IMR-90 (cell line): ENCODE results near the gene HOXC10. TPM values are rescaled to one million over a fixed set of nuclear protein-coding genes. Genes with fewer than 3 reads are reported as not detected.

Experiments used
- ATAC-seq: fragments of 200-7000 bp; cut with Tn5 transposase; 2 replicates; pipeline ENCODE4 v1.9.1; 2020; ENCODE audit warnings: low read depth, mild to moderate bottlenecking, moderate library complexity
- BruUV-seq: library from RNA; stranded (reverse); fragments of 400-500 nt; replicated peaks from 2 replicates; lab custom pipeline; 2021; lab: Mats Ljungman, UMichigan
- CTCF ChIA-PET: fragments of 300-600 bp; formaldehyde crosslinking; extraction: SDS; loops from one replicate; lab custom pipeline; 2021; ENCODE audit warnings: antibody characterized with exemption; lab: Yijun Ruan, JAX
- POLR2A ChIA-PET: fragments of 300-600 bp; sonication (Branson Sonifier 250); formaldehyde crosslinking; loops from one replicate; lab custom pipeline; 2022; ENCODE audit warnings: antibody characterized with exemption; ENCODE audit not compliant: unreplicated experiment; lab: Charles Lee
- DNase-seq: peaks from one replicate; pipeline ENCODE4 v3.0.0; 2013
- H2AFZ ChIP-seq: replicated peaks from 2 replicates; pipeline ENCODE3; 2013; ENCODE audit warnings: low read length, mild to moderate bottlenecking; ENCODE audit not compliant: poor library complexity
- H2AK5ac ChIP-seq: 2 replicates; pipeline ENCODE4 v1.6.1; 2013; ENCODE audit warnings: low read depth, low read length, inconsistent platforms
- H2AK9ac ChIP-seq: replicated peaks from 2 replicates; pipeline ENCODE3; 2013; ENCODE audit warnings: mild to moderate bottlenecking, low read depth, low read length, moderate library complexity; ENCODE audit not compliant: poor library complexity
- H2BK120ac ChIP-seq: 2 replicates; pipeline ENCODE4 v1.6.1; 2013; ENCODE audit warnings: low read depth, low read length, inconsistent platforms
- H2BK15ac ChIP-seq: 3 replicates; pipeline ENCODE4 v1.6.1; 2013; ENCODE audit warnings: low read depth, low read length, inconsistent platforms
- H2BK20ac ChIP-seq: 2 replicates; pipeline ENCODE4 v1.6.1; 2013; ENCODE audit warnings: low read depth, mild to moderate bottlenecking, inconsistent platforms, low read length, moderate library complexity
- H2BK5ac ChIP-seq: 2 replicates; pipeline ENCODE4 v1.6.1; 2013; ENCODE audit warnings: mild to moderate bottlenecking, low read depth, low read length, inconsistent platforms; ENCODE audit not compliant: poor library complexity, severe bottlenecking
- H3K14ac ChIP-seq: replicated peaks from 2 replicates; pipeline ENCODE4 v1.6.1; 2013; ENCODE audit warnings: low read depth, low read length, inconsistent platforms
- H3K18ac ChIP-seq: 2 replicates; pipeline ENCODE4 v1.6.1; 2013; ENCODE audit warnings: low read depth, low read length, control low read depth
- H3K23ac ChIP-seq: 2 replicates; pipeline ENCODE4 v1.6.1; 2013; ENCODE audit warnings: low read depth, low read length, inconsistent platforms
- H3K27ac ChIP-seq: 2 replicates; pipeline ENCODE4 v1.5.1; 2013; ENCODE audit warnings: mild to moderate bottlenecking, control low read depth, low read length; ENCODE audit not compliant: insufficient read depth
- H3K27me3 ChIP-seq: 2 replicates; pipeline ENCODE4 v1.6.1; 2013; ENCODE audit warnings: low read length; ENCODE audit not compliant: control insufficient read depth, insufficient read depth
- H3K36me3 ChIP-seq: 2 replicates; pipeline ENCODE4 v1.6.1; 2013; ENCODE audit warnings: low read length, mixed read lengths; ENCODE audit not compliant: control insufficient read depth, insufficient read depth
- H3K4ac ChIP-seq: 2 replicates; pipeline ENCODE4 v1.6.1; 2013; ENCODE audit warnings: low read depth, low read length, inconsistent platforms
- H3K4me1 ChIP-seq: 2 replicates; pipeline ENCODE4 v1.6.1; 2013; ENCODE audit warnings: low read length, mixed read lengths; ENCODE audit not compliant: control insufficient read depth, insufficient read depth
- H3K4me2 ChIP-seq: 2 replicates; pipeline ENCODE4 v1.6.1; 2013; ENCODE audit warnings: low read depth, mild to moderate bottlenecking, control low read depth, low read length, moderate library complexity
- H3K4me3 ChIP-seq: 2 replicates; pipeline ENCODE4 v1.5.1; 2013; ENCODE audit warnings: low read depth, mild to moderate bottlenecking, control low read depth, low read length, moderate library complexity; ENCODE audit not compliant: insufficient read depth
- H3K56ac ChIP-seq: 2 replicates; pipeline ENCODE4 v1.6.1; 2013; ENCODE audit warnings: low read length, inconsistent platforms; ENCODE audit not compliant: insufficient read depth; ENCODE audit errors: extremely low read depth
- H3K79me1 ChIP-seq, 2 experiments: 2 replicates each; pipeline ENCODE4 v1.6.1; 2013; ENCODE audit warnings: low read length in 2 of 2, inconsistent platforms in 1 of 2, low read depth in 1 of 2
- H3K9ac ChIP-seq: 2 replicates; pipeline ENCODE4 v1.6.1; 2013; ENCODE audit warnings: low read depth, low read length, control low read depth
- H3K9me1 ChIP-seq: 2 replicates; pipeline ENCODE4 v1.6.1; 2013; ENCODE audit warnings: low read length, inconsistent platforms; ENCODE audit not compliant: insufficient read depth
- H3K9me3 ChIP-seq: 2 replicates; pipeline ENCODE4 v1.6.1; 2013; ENCODE audit warnings: low read length; ENCODE audit not compliant: control insufficient read depth, insufficient read depth
- H4K20me1 ChIP-seq: 2 replicates; pipeline ENCODE4 v1.6.1; 2013; ENCODE audit warnings: low read length, inconsistent platforms; ENCODE audit not compliant: insufficient read depth
- H4K5ac ChIP-seq: 2 replicates; pipeline ENCODE4 v1.6.1; 2013; ENCODE audit warnings: mild to moderate bottlenecking, low read depth, low read length, control low read depth
- H4K8ac ChIP-seq, 2 experiments: 2 replicates each; pipeline ENCODE4 v1.6.1; 2013; ENCODE audit warnings: low read depth in 2 of 2, low read length in 2 of 2, control low read depth in 1 of 2, inconsistent platforms in 1 of 2
- H4K91ac ChIP-seq: 2 replicates; pipeline ENCODE4 v1.6.1; 2013; ENCODE audit warnings: low read depth, low read length, inconsistent platforms; ENCODE audit not compliant: insufficient read depth
- BHLHE40 ChIP-seq: fragments of 150-350 bp; IDR thresholded peaks from 2 replicates; pipeline ENCODE4 v1.6.1; 2016; ENCODE audit warnings: mild to moderate bottlenecking, low read depth, low read length
- CEBPB ChIP-seq: IDR thresholded peaks from 2 replicates; pipeline ENCODE4 v1.6.1; 2012; ENCODE audit warnings: low read depth, low read length, improper control_type of control experiment
- CTCF ChIP-seq: conservative IDR thresholded peaks from 2 replicates; pipeline ENCODE4 v1.5.1; 2012; ENCODE audit warnings: mild to moderate bottlenecking, low read depth, low read length, improper control_type of control experiment
- FOS ChIP-seq: fragments of 150-350 bp; IDR thresholded peaks from 2 replicates; pipeline ENCODE4 v1.6.1; 2016; ENCODE audit warnings: low read depth, low read length
- MAZ ChIP-seq: IDR thresholded peaks from 2 replicates; pipeline ENCODE4 v1.6.1; 2012; ENCODE audit warnings: low read depth, mild to moderate bottlenecking, low read length, improper control_type of control experiment, moderate library complexity, borderline replicate concordance
- MXI1 ChIP-seq: IDR thresholded peaks from 2 replicates; pipeline ENCODE4 v1.6.1; 2012; ENCODE audit warnings: low read depth, mild to moderate bottlenecking, low read length, moderate library complexity, borderline replicate concordance
- NFE2L2 ChIP-seq: fragments of 150-350 bp; IDR thresholded peaks from 2 replicates; pipeline ENCODE4 v1.6.1; 2016; ENCODE audit warnings: low read depth, mild to moderate bottlenecking, low read length
- POLR2A ChIP-seq: IDR thresholded peaks from 2 replicates; pipeline ENCODE4 v1.6.1; 2012; ENCODE audit warnings: mild to moderate bottlenecking, low read depth, low read length
- RAD21 ChIP-seq: IDR thresholded peaks from 2 replicates; pipeline ENCODE4 v1.6.1; 2012; ENCODE audit warnings: low read length, improper control_type of control experiment
- RCOR1 ChIP-seq: IDR thresholded peaks from 2 replicates; pipeline ENCODE4 v1.6.1; 2012; ENCODE audit warnings: mild to moderate bottlenecking, low read length, improper control_type of control experiment; ENCODE audit not compliant: insufficient replicate concordance
- RFX5 ChIP-seq: IDR thresholded peaks from 2 replicates; pipeline ENCODE4 v1.8.0; 2012; ENCODE audit warnings: low read depth, mild to moderate bottlenecking, low read length, moderate library complexity
- SMC3 ChIP-seq: fragments of 150-350 bp; IDR thresholded peaks from 2 replicates; pipeline ENCODE4 v1.6.1; 2016; ENCODE audit warnings: low read depth, mild to moderate bottlenecking, antibody characterized with exemption, low read length, moderate library complexity
- USF2 ChIP-seq: fragments of 150-350 bp; IDR thresholded peaks from 2 replicates; pipeline ENCODE4 v1.6.1; 2017; ENCODE audit warnings: mild to moderate bottlenecking, antibody characterized with exemption, low read length, low read depth
- dilution Hi-C: fragments of 300-500 bp; cut with HindIII; formaldehyde crosslinking; loops from one replicate; pipeline ENCODE4 v1.14.3; 2018; ENCODE audit warnings: low sequenced_read_pairs; ENCODE audit not compliant: unreplicated experiment
- in situ Hi-C: fragments of 300-500 bp; cut with MboI; formaldehyde crosslinking; loops from 3 replicates; pipeline ENCODE4 v1.14.3; 2019; ENCODE audit warnings: low sequenced_read_pairs, inconsistent platforms, mixed read lengths
- intact Hi-C: fragments of 100-400 bp; cut with micrococcal nuclease; formaldehyde crosslinking; loops from 2 replicates; pipeline ENCODE4 v1.10.0; 2022
- polyA plus RNA-seq, 3 experiments: library from polyadenylated mRNA; depleted of rRNA; stranded (reverse); fragments of >200 nt; gene quantifications; 2 replicates each; pipeline ENCODE4 v1.2.3, GENCODE V29; 2012; ENCODE audit warnings: low replicate concordance in 1 of 3
- total RNA-seq: library from RNA; depleted of rRNA; stranded (reverse); fragments of >200 nt; gene quantifications from 2 replicates; pipeline ENCODE4 v1.2.3, GENCODE V29; 2012

Gene HOXC10
- total and polyA plus RNA-seq, 2 of the 4 experiments (the other 2 are of a cell fraction) = 0.15 TPM; not detected in 1

- DNase-seq (no peak), ATAC-seq (no peak)
- no peak for TF ChIP-seq SMC3
- no peak for TF ChIP-seq RFX5
- TF ChIP-seq RAD21 = no peak
- no peak for TF ChIP-seq CEBPB
- no peak for TF ChIP-seq CTCF
- no peak for TF ChIP-seq NFE2L2
- no peak for TF ChIP-seq MXI1
- no peak for TF ChIP-seq BHLHE40
- TF ChIP-seq MAZ = no peak
- TF ChIP-seq RCOR1 = no peak
- no peak for TF ChIP-seq POLR2A
- TF ChIP-seq USF2 = no peak
- TF ChIP-seq FOS = no peak
- peaks cover 6% of the 10 kb centered on the region; the same call in 1 of the 2 replicates for H3K9me3 ChIP-seq
- H3K56ac ChIP-seq = no peak overlapping the region
- H3K4ac ChIP-seq = no peak overlapping the region
- no peak overlapping the region for H3K9ac ChIP-seq
- H3K36me3 ChIP-seq = no peaks in the 10 kb centered on the region
- no peak overlapping the region for H2BK120ac ChIP-seq
- H3K4me1 ChIP-seq = no peaks in the 10 kb centered on the region
- H3K79me1 ChIP-seq = no peaks in the 10 kb centered on the region
- no peaks in the 10 kb centered on the region for H4K20me1 ChIP-seq
- CTCF ChIA-PET = no interaction called here
- H2BK20ac ChIP-seq = no peak overlapping the region
- in situ Hi-C loops (no loop called here), intact Hi-C loops (no loop called here), dilution Hi-C loops (no loop called here)
- no peak overlapping the region for H4K8ac ChIP-seq
- no peak overlapping the region for H2AK9ac ChIP-seq
- no peak overlapping the region for H2BK15ac ChIP-seq
- H3K18ac ChIP-seq = no peak overlapping the region
- H3K9me1 ChIP-seq = no peaks in the 10 kb centered on the region
- peaks cover 90% of the 10 kb centered on the region for H3K27me3 ChIP-seq
- no peak overlapping the region for H2AFZ ChIP-seq
- H2AK5ac ChIP-seq = no peak overlapping the region
- no peak overlapping the region for H3K23ac ChIP-seq
- no peak overlapping the region for H4K91ac ChIP-seq
- H3K4me2 ChIP-seq = no peak overlapping the region
- H3K4me3 ChIP-seq = no peak overlapping the region
- no peak overlapping the region for H3K14ac ChIP-seq
- no peak overlapping the region for H2BK5ac ChIP-seq
- BruUV-seq = no TSS peak
- H3K27ac ChIP-seq = no peak overlapping the region
- H4K5ac ChIP-seq = no peak overlapping the region
- POLR2A ChIA-PET = no interaction called here
These were observed 37.2 kb upstream of the HOXC10 start for GRCh38 chr12:53947743-53948142.
